ENCODE data around the gene TNS1. TPM values are rescaled to one million over a fixed set of nuclear protein-coding genes. Genes with fewer than 3 reads are reported as not detected.

TNS1 gene
- total RNA-seq, 2 donors from 2014 or later = 168 to 174 TPM

- intact Hi-C loops (cut with DNase I) = loop anchor here (5.0 kb wide), 1 partner anchor 101 kb away; no protein-coding TSS in a partner anchor
- Histone ChIP-seq H3K4me3 (no peak overlapping the region), H3K27me3 (no peaks in the 10 kb centered on the region), H3K27ac (no peak overlapping the region), H3K4me1 (peaks cover 15% of the 10 kb centered on the region), H3K9me3 (no peaks in the 10 kb centered on the region), H3K36me3 (replicated peaks in 1 of 2; ENCODE audit: insufficient read depth in 1 of 2, low read depth in 2 of 2) (peaks cover 0 to 58% of the 10 kb centered on the region in 2 donors)
- TF ChIP-seq POLR2A (IDR thresholded peaks at IDR 0.05) (no peak), CTCF (IDR thresholded peaks at IDR 0.05) (no peak)
- ATAC-seq = no peak
- DNase-seq = no peak
- WGBS, 2 donors = 76 to 92% methylated on average over 3 of the region's 3 CpGs
Measured at GRCh38 chr2:217886091-217886490, 116.7 kb downstream of the TNS1 start.

DNA sequence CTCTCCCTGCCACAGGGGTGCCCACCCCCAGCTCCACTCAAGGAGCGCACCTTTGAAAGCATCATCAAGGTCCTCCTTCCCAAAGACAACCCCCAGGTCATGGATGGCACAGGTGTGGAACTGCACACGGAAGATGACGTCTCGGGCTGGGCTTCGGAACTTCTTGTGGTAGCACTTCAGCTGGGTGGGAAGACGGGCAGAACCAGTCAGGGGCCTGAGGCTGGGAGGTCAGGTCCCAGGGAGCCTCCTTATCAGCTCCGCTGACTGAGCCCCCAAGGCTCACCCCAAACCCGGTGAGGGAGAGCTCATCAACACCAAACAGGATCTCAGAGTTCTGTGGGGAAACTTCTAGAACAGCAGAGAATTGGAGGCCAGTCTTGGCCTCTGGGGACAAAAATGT, 117.8 kb downstream of the TNS1 start:
- intact Hi-C loops (cut with DNase I) = loop anchor here (5.0 kb wide), 1 partner anchor 102 kb away; no protein-coding TSS in a partner anchor
- H3K4me3 ChIP-seq = no peak overlapping the region
- H3K27ac ChIP-seq = no peak overlapping the region
- no peak for TF ChIP-seq POLR2A (IDR thresholded peaks at IDR 0.05)
- TF ChIP-seq CTCF (IDR thresholded peaks at IDR 0.05) = no peak
- H3K4me1 ChIP-seq = peaks cover 12% of the 10 kb centered on the region
- peaks cover 7 to 57% of the 10 kb centered on the region in 2 donors for H3K36me3 ChIP-seq (replicated peaks in 1 of 2; ENCODE audit: insufficient read depth in 1 of 2, low read depth in 2 of 2)
- no peaks in the 10 kb centered on the region for H3K27me3 ChIP-seq
- ATAC-seq (no peak), DNase-seq (no peak)
- H3K9me3 ChIP-seq = no peaks in the 10 kb centered on the region
- WGBS, 2 donors = 93 to 94% methylated on average over 8 of the region's 8 CpGs

DNA sequence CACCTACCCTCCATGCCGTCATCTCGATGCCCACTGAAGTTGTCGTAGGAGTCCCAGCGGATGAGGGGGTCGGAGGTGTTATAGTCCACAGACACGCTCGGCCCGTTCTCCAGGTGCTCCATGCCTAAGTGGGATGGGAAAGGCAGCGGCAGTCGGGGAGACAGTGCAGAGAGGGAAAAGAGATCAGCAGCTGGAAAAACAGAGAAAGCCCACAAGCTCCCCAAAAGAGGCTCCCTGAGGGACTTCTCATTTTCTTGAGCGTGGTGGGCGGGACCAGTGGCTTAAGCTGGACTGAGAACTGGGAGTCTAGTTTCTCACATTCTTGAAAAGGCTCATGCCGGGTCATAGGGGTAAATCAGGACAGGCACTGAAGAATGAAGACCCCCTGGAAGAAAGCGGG, 121.9 kb downstream of the TNS1 start:
- peaks cover 8 to 59% of the 10 kb centered on the region in 2 donors for H3K36me3 ChIP-seq (replicated peaks in 1 of 2; ENCODE audit: insufficient read depth in 1 of 2, low read depth in 2 of 2)

DNA sequence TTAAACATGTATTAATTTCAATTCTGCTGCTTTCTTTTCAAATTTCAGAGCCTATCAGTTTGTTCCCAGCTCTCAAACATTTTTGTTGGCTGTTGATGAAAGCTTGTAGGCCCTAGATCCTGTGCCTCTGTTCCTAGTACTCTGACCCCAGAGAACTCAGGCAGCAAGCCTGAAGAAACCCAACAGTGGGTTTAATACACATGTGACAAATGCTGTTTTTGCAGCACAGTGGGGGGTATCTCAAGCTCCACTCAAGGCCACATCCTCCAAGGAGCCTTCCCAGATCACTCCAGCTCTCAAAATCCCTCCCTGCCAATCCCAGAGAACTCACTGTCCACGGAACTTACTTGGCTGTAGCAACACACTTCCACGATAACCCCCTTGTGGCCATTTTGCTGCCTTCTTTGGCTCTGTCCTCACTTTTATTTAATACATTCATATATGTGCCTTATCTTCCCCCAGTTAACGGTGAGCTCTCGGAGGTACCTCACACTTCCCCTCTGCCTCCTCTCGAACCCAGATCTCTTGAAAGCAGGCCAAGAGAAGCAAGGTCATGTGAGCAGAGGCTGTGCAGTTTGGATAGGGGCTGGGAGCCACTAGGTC, 122.4 kb downstream of the TNS1 start:
- no peak for TF ChIP-seq POLR2A (IDR thresholded peaks at IDR 0.05)
- TF ChIP-seq CTCF (IDR thresholded peaks at IDR 0.05) = no peak
- Histone ChIP-seq H3K4me3 (no peak overlapping the region), H3K27ac (peak overlapping the region in 1 of 4 donors; percentile 1), H3K36me3 (replicated peaks in 1 of 2; ENCODE audit: insufficient read depth in 1 of 2, low read depth in 2 of 2) (peaks cover 8 to 54% of the 10 kb centered on the region in 2 donors), H3K27me3 (no peaks in the 10 kb centered on the region), H3K4me1 (no peaks in the 10 kb centered on the region), H3K9me3 (no peaks in the 10 kb centered on the region)
- intact Hi-C loops (cut with DNase I) = no loop called here
- no peak for DNase-seq
- 85 to 97% methylated on average over 5 of the region's 5 CpGs for WGBS, 2 donors
- no peak for ATAC-seq

More for the DNA sequence above, 121.9 kb downstream of the TNS1 start:
- ATAC-seq (no peak), DNase-seq (no peak)
- WGBS, 2 donors = 77 to 84% methylated on average over 10 to 14 of the region's 14 CpGs
- TF ChIP-seq POLR2A (IDR thresholded peaks at IDR 0.05) (no peak), CTCF (IDR thresholded peaks at IDR 0.05) (no peak)
- no peaks in the 10 kb centered on the region for H3K27me3 ChIP-seq
- intact Hi-C loops (cut with DNase I) = no loop called here
- no peaks in the 10 kb centered on the region for H3K4me1 ChIP-seq
- no peak overlapping the region for H3K4me3 ChIP-seq
- no peaks in the 10 kb centered on the region for H3K9me3 ChIP-seq
- H3K27ac ChIP-seq = peak overlapping the region in 1 of 4 donors; percentile 1
